ENCODE data around the gene KCND3.

DNA sequence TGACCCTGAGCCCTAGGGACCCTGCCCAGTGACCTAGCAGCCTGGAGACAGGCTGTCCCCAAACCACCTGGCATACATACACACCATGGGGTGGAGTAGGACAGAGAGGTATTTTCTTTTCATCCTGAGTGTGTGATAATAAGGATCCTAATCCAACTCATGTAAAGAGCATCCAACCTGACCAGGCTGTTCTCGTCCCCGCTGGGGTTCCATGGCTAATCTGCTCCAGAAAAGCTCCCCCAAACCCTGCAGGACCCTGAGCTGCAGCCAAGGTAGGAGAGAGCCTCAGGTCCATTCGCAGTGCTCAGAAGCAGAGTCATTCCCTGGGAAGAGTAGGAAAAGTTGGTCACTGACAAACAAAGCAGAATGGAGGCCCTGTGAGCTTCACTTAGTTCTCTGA is 31.4 kb downstream of the KCND3 start:
- TF ChIP-seq ZNF530 (tag by site-specific recombination; IDR thresholded peaks at IDR 0.05; ENCODE audit: low read depth) = no peak
- TF ChIP-seq, protein P1, sequence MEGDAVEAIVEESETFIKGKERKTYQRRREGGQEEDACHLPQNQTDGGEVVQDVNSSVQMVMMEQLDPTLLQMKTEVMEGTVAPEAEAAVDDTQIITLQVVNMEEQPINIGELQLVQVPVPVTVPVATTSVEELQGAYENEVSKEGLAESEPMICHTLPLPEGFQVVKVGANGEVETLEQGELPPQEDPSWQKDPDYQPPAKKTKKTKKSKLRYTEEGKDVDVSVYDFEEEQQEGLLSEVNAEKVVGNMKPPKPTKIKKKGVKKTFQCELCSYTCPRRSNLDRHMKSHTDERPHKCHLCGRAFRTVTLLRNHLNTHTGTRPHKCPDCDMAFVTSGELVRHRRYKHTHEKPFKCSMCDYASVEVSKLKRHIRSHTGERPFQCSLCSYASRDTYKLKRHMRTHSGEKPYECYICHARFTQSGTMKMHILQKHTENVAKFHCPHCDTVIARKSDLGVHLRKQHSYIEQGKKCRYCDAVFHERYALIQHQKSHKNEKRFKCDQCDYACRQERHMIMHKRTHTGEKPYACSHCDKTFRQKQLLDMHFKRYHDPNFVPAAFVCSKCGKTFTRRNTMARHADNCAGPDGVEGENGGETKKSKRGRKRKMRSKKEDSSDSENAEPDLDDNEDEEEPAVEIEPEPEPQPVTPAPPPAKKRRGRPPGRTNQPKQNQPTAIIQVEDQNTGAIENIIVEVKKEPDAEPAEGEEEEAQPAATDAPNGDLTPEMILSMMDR (tag by site-specific recombination; IDR thresholded peaks at IDR 0.05) = no peak
- no peak for TF ChIP-seq ZNF76 (tag by site-specific recombination; IDR thresholded peaks at IDR 0.05; ENCODE audit: borderline replicate concordance, low read depth)
- TF ChIP-seq, protein P2, sequence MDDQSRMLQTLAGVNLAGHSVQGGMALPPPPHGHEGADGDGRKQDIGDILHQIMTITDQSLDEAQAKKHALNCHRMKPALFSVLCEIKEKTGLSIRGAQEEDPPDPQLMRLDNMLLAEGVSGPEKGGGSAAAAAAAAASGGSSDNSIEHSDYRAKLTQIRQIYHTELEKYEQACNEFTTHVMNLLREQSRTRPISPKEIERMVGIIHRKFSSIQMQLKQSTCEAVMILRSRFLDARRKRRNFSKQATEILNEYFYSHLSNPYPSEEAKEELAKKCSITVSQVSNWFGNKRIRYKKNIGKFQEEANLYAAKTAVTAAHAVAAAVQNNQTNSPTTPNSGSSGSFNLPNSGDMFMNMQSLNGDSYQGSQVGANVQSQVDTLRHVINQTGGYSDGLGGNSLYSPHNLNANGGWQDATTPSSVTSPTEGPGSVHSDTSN (CRISPR knock-in tag; IDR thresholded peaks at IDR 0.05) = no peak
- TF ChIP-seq GFI1B (tag by site-specific recombination; IDR thresholded peaks at IDR 0.05) = no peak
- no peak for TF ChIP-seq ZBTB17 (tag by site-specific recombination; IDR thresholded peaks at IDR 0.05)
- TF ChIP-seq KLF16 (tag by site-specific recombination; IDR thresholded peaks at IDR 0.05) = no peak
- no peak for TF ChIP-seq ZSCAN30 (tag by site-specific recombination; IDR thresholded peaks at IDR 0.05)
- TF ChIP-seq SP3 (tag by site-specific recombination; IDR thresholded peaks at IDR 0.05) = no peak
- no peak for TF ChIP-seq YY1 (tag by site-specific recombination; IDR thresholded peaks at IDR 0.05)
- TF ChIP-seq, protein P3, sequence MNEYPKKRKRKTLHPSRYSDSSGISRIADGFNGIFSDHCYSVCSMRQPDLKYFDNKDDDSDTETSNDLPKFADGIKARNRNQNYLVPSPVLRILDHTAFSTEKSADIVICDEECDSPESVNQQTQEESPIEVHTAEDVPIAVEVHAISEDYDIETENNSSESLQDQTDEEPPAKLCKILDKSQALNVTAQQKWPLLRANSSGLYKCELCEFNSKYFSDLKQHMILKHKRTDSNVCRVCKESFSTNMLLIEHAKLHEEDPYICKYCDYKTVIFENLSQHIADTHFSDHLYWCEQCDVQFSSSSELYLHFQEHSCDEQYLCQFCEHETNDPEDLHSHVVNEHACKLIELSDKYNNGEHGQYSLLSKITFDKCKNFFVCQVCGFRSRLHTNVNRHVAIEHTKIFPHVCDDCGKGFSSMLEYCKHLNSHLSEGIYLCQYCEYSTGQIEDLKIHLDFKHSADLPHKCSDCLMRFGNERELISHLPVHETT (tag by site-specific recombination; IDR thresholded peaks at IDR 0.05) = no peak
- TF ChIP-seq ZNF274 (IDR thresholded peaks at IDR 0.05; ENCODE audit: low read length) = no peak
- TF ChIP-seq ZNF274 (tag by site-specific recombination; IDR thresholded peaks at IDR 0.05; ENCODE audit: borderline replicate concordance) = no peak
- no peak for TF ChIP-seq ZBTB7A (tag by site-specific recombination; IDR thresholded peaks at IDR 0.05; ENCODE audit: low read depth)
